AG20443 (cell line): ENCODE measurements around the gene YY1AP1.
"Not testable (repeated sequence)": the region's sequence is repeated elsewhere in the genome, so short reads cannot be mapped to it uniquely, and the experiment has no call there.

Experiments used
- DNase-seq: peaks from one replicate; pipeline ENCODE4 v3.0.0; 2012; ENCODE audit warnings: low spot score, mixed read lengths

YY1AP1 gene

GRCh38 chr1:155695072-155695471, 6.5 kb upstream of the YY1AP1 start:
- no peak for DNase-seq

GRCh38 chr1:155694167-155694566, 5.6 kb upstream of the YY1AP1 start:
- DNase-seq = no peak

GRCh38 chr1:155691992-155692528, 3.5 kb upstream of the YY1AP1 start:
- no peak for DNase-seq

- peak; percentile 94 for DNase-seq
These were observed 570 bp upstream of the YY1AP1 start, which contains the start of gene DAP3 for GRCh38 chr1:155689081-155689607. TSS of gene DAP3 (plus strand) at chr1:155689091. CDS start at chr1:155709780, 20,689 bp downstream.

GRCh38 chr1:155687705-155688323, 760 bp downstream of the YY1AP1 start:
- DNase-seq = not testable (repeated sequence)

GRCh38 chr1:155681776-155682175, 6.8 kb downstream of the YY1AP1 start:
- DNase-seq = no peak

GRCh38 chr1:155680531-155680930, 8.0 kb downstream of the YY1AP1 start:
- DNase-seq = no peak

GRCh38 chr1:155678992-155679391, 9.6 kb downstream of the YY1AP1 start:
- not testable (repeated sequence) for DNase-seq

GRCh38 chr1:155678027-155678426, 10.5 kb downstream of the YY1AP1 start:
- DNase-seq = no peak

- DNase-seq = no peak
These were observed 15.6 kb downstream of the YY1AP1 start for GRCh38 chr1:155673003-155673402.

- DNase-seq = no peak
These were observed 16.8 kb downstream of the YY1AP1 start for GRCh38 chr1:155671750-155672149.

GRCh38 chr1:155669233-155670162, 19.1 kb downstream of the YY1AP1 start:
- no peak for DNase-seq

GRCh38 chr1:155661239-155661638, 27.3 kb downstream of the YY1AP1 start:
- not testable (repeated sequence) for DNase-seq

GRCh38 chr1:155657463-155657862, 31.1 kb downstream of the YY1AP1 start:
- DNase-seq = no peak

GRCh38 chr1:155652951-155653350, 35.6 kb downstream of the YY1AP1 start:
- DNase-seq = no peak

GRCh38 chr1:155651861-155652661, 36.5 kb downstream of the YY1AP1 start:
- DNase-seq = no peak

- no peak for DNase-seq
These were observed 38.3 kb downstream of the YY1AP1 start for GRCh38 chr1:155650231-155650757.

GRCh38 chr1:155649676-155650075, 38.9 kb downstream of the YY1AP1 start:
- DNase-seq = no peak

GRCh38 chr1:155648207-155649147, 40.1 kb downstream of the YY1AP1 start:
- peak; percentile 72 for DNase-seq

- no peak for DNase-seq
These were observed 42.3 kb downstream of the YY1AP1 start for GRCh38 chr1:155646307-155646706.
